GM20431 (cell line): Measurements from ENCODE around the gene HEXIM1.

Source experiments
- in situ Hi-C: fragments of 300-500 bp; cut with MseI, MboI; formaldehyde crosslinking; loops from one replicate; pipeline ENCODE4 v1.15.0; 2020; ENCODE audit warnings: low sequenced_read_pairs; ENCODE audit not compliant: unreplicated experiment

HEXIM1 gene

DNA sequence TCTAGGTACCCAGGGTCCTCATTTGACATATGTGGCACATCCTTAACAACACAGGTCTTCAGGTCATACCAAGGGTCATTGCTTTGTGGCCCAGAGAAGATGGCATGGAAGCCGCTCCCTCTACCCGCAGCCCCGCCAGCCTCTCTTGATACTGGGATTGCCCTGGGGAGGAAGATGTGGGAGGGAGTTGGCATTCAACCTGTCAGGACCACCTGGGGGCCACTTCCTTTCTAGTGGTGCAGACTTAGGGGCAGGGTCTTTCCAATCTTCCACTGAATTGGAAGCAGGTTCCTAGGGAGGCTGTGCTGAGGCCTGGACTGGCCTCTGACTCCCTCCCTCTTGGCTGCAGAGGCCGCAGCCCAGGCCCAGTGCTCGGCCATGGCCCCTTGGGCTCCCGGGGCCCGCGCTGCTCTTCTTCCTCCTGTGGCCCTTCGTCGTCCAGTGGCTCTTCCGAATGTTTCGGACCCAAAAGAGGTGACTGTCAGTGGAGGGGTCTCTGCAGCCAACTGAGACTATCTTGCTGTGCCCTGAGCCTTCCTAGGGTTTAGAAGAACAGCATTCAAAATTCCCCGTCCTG is 5.1 kb upstream of the HEXIM1 start:
- in situ Hi-C loops: no loop called here

GRCh38 chr17:45143767-45144198 is 4.5 kb upstream of the HEXIM1 start:
- in situ Hi-C loops: no loop called here

GRCh38 chr17:45144199-45145034 is 3.9 kb upstream of the HEXIM1 start:
- in situ Hi-C loops: no loop called here

DNA sequence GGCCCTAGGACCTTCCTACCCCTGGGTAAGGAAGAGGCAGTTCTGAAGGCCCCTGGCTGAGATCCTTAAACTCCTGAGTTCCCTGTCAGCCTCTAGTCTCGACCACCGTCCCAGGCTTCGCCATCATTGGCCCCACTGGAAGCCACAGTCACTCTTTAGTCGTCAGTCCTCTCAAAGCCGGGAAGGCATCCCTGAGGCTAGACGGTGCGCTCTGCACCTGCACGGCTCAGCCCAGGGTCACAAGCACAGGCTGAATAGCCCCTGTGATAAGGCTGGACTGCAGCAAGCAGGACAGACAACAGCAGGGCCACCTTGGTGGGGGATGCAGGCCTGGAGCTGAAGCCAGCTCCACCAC is 3.3 kb upstream of the HEXIM1 start:
- in situ Hi-C loops: no loop called here

DNA sequence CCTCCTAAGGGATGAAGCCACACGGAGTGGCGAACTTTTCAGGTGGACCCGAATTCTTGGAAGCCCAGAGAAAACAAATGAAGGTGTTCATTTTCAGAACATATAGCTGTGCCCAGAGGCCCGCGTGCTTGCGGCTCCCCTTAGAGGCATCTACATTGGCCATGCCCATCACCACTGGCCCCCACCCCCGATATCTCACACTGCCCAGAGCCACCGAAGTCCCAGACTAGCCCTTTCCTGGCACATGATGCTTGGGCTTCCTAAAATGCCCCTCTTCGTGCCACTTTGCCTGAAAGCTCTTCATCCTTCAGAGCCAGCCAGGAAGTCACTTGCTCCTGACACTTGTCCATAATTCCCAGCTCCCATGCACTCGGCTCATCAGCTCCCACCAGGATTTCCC is 2.1 kb upstream of the HEXIM1 start:
- in situ Hi-C loops: no loop called here

- in situ Hi-C loops: no loop called here
These were observed 1.7 kb upstream of the HEXIM1 start for GRCh38 chr17:45146592-45146889.

DNA sequence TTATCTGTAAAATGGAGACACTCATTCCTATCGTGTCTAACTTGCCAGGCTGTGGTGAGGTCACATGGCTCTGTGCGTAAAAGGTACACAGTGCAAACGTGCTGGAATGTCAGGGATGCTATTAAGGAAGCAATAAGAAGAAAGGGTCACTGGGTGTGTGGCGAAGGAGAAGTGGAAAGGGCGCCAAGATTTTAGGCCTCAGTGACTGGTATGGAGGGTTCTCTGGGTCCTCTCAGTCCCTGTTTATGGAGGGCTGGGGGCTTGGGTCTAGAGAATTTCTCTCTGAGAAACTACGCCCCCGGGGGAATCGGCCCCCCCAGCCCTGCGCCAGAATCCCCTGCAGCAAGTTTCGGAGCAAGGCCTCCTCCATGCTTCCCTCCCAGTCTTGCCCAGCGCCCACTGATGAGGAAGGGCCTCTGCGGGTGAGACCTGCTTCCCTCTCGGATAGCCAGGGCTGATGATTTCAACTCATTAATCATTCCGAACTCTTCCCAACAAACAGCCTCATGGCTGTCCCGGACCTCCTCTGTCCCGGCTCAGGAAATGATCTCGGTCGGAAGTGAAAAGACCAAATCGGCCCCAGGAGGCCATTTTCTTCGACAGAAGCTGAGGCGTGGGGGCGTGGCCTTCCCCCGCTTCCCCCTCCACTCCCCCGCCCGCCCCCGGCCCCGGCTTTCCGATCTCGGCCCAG is 1.2 kb upstream of the HEXIM1 start:
- in situ Hi-C loops: no loop called here

DNA sequence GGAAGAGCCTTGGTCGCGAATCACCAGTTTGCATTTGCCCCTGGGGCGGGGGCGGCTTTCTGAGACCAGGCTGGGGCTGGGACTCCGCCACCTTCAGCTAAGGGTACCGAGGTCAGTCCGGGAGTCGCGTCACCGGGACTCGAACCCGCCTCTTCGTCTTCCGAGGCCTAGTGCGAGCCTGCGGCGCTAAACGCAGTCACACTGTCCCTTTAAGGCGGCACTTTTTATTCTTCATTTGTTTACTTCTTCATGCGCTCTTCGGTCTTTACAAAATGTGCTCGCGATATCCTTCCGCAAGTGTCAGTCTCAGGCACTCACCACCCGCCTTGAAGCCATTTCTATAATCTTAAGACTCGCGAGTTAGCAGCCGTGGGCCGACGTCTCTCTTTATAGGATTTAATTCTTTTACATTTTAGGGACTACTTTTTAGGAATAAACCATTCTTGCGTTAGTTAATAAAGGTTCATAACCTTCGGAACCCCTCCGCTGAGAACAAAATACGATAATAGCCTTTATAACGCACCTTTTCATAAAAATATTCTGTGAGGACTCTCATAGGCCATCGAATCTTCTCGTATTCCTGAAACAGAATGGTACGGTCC is 593 bp upstream of the HEXIM1 start:
- in situ Hi-C loops: no loop called here

DNA sequence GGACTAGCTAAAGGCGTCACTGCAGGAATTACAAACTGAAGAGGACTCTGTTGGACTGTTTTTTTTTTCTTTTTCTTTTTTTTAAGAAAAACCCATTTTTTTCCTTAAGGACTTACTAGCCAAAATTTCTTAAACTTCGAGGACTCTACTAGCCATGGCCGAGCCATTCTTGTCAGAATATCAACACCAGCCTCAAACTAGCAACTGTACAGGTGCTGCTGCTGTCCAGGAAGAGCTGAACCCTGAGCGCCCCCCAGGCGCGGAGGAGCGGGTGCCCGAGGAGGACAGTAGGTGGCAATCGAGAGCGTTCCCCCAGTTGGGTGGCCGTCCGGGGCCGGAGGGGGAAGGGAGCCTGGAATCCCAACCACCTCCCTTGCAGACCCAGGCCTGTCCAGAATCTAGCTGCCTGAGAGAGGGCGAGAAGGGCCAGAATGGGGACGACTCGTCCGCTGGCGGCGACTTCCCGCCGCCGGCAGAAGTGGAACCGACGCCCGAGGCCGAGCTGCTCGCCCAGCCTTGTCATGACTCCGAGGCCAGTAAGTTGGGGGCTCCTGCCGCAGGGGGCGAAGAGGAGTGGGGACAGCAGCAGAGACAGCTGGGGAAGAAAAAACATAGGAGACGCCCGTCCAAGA is 878 bp downstream of the HEXIM1 start:
- in situ Hi-C loops: no loop called here

- in situ Hi-C loops: no loop called here
These were observed 1.7 kb downstream of the HEXIM1 start for GRCh38 chr17:45149669-45150664.

DNA sequence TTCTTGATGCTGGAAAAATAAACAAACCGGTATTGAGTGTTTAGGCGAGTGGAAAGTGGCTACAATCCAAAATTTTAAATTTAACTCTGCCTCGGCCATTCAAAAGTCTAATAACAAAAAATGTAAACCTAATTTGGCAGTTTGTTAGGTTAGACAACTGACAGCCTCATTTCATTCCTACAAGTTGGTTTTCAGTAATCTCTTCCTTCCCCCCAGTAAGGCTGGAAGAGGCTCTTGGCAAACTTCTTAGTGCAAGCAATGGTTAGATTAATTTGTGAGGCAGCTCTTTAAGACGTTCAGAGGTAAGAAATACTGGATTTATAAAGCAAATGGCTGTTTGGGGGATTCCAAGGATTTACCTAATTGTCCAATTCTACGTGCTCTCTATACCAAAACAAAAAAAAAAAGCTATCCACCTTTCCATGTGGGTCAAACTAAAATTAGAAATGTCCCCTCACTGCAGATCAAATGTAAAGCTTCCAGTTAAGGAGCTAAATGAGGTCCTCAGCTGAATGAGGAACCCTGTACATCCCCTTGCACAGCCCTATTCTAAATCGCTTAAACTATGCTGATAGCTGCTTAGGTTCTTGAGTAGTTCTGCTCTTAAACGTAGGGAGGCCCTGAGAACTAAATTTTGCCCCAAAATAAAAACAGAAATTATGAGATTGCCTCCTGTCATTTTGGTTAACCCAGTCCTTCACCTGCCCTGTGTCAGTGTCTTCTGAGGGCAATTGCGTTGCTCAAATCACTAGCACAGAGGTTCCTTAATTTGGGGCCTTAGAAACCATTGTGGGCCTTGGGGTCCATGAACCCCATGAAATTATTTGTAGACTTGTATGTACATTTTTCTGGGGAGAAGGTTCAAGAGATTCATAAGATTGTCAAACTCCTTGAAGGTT is 2.9 kb downstream of the HEXIM1 start:
- in situ Hi-C loops: no loop called here

DNA sequence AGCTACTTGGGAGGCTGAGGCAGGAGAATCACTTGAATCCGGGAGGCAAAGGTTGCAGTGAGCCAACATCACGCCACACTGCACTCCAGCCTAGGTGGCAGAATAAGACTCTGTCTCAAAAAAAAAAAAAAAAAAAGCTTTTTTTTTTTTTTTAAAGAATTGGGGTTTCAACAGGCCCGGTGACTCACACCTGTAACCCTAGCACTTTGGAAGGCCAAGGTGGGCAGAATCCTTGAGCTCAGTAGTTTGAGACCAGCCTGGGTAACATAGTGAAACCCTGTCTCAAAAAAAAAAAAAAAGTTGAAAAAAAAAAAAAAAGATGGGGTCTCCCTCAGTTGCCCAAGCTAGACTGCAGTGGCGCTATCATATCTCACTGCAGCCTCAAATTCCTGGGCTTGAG is 6.8 kb downstream of the HEXIM1 start:
- in situ Hi-C loops: no loop called here

DNA sequence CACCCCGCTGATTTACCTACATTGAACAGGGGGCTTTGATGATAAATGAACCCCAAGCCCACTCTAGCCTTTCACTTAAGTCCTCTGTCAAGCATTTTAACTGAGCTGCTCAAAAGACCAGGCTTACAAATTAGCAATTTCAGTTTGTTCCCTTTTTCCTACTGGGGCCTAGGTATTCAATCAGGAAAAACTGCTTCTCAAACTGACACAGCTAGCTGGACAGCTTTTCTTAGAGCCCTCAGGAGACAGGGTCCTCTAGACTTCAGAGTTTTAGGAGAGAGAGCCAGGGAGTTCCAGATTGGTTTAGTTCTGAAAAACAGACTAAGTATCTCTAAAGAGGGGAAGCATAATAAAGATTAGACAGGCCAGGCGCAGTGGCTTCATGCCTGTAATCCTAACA is 7.2 kb downstream of the HEXIM1 start:
- in situ Hi-C loops: no loop called here

DNA sequence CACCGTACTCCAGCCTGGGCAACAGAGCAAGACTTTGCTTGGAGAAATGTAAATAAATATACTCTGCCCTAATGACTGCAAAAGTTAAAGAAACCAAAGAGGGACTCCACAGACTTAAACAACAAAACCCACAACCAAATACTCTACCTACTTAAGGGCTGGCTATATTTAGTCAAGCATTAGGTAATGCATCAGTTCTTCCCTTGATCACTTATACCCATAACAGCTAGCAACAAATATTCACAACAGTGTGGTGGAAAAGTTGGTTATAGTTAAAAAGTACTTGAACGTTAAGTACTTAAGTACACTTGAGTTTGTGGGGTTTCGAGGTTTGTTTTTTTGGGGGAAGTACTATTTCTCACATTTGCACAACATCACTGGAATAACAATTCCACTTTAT is 8.0 kb downstream of the HEXIM1 start:
- in situ Hi-C loops: no loop called here

DNA sequence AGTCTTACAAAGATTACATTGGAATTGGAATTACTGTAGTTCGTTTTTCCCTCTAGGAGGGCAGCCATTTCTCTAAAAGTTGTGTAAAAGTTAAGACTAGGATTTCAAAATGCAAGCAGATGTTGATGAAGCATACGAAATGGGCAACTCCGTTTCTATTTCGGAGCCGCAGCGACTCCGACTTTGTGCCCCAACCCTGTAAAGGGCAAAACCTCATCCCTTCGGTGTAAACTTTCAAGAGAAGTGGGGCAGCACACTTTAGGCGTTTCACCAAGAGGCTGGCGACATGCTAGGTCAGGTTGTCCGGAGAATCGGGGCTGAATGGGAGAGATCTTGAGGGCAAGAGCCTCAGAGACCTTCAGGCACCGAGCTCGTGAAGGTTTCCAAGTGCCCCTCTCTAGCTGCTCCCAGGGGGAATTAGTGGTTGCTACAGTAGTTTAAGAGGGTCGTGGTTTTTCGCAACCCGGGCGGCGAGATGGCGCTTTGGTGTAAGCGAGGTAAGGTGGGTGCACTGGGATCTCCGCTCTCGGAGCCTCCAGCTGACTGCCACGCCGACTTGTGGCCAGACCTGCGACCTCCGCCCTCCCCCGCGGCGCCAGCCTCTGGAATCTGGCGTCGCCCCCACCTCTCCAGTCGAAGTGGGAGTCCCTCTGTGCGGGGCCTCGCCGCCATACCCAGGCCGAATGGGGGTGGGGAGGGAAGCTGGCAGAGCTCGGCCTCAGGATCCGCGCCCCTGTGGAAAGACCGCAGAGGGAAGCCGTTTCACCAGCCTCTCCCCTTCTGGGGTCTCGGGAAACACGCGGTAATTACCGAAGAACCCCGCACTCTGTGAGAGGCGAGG is 12.4 kb downstream of the HEXIM1 start:
- in situ Hi-C loops: no loop called here

GRCh38 chr17:45161288-45162024 is 13.2 kb downstream of the HEXIM1 start, which contains the start of gene HEXIM2:
Gene HEXIM2, plus strand, starts transcription at chr17:45161875. Its CDS starts 919 bp downstream, at chr17:45162794.
- in situ Hi-C loops: no loop called here
